Hepatocyte (in vitro differentiated cells): ENCODE results near the gene CD79B.

Experiments used
- CTCF ChIP-seq: fragments of 200-600 bp; sonication (generic); IDR thresholded peaks from 2 replicates; pipeline ENCODE4 v1.5.1; 2016; ENCODE audit warnings: antibody characterized with exemption, mild to moderate bottlenecking; ENCODE audit not compliant: poor library complexity
- EZH2 ChIP-seq: fragments of 200-600 bp; sonication (generic); IDR thresholded peaks from 2 replicates; pipeline ENCODE4 v1.6.1; 2016; ENCODE audit warnings: antibody characterized with exemption, mild to moderate bottlenecking, borderline replicate concordance
- EZH2phosphoT487 ChIP-seq: fragments of 200-600 bp; sonication (generic); IDR thresholded peaks from one replicate; pipeline ENCODE4 v1.6.1; 2018; ENCODE audit warnings: antibody characterized with exemption, mild to moderate bottlenecking, low read depth, moderate library complexity; ENCODE audit not compliant: unreplicated experiment, severe bottlenecking

- TF ChIP-seq CTCF (no peak), EZH2phosphoT487 (no peak), EZH2 (no peak)
Observed at GRCh38 chr17:63939884-63940283, 7.8 kb upstream of the CD79B start.
